Testis (tissue), 2 donors: Measurements from ENCODE around the gene MAPKAP1.

ENCODE experiments used
- POLR2A ChIP-seq: fragments of 450-650 bp; IDR thresholded peaks from one replicate; pipeline ENCODE4 v1.6.1; 2017; ENCODE audit warnings: antibody characterized with exemption, mild to moderate bottlenecking, moderate library complexity
- TF ChIP-seq, protein P1 (sequence below), 3 experiments: fragments of 450-650 bp in 2 of 3; fragments of 200-600 bp in 1 of 3; sonication (generic) in 1 of 3; IDR thresholded peaks; one replicate each; pipeline ENCODE4 v1.5.1; 2016 to 2019; ENCODE audit warnings: antibody characterized with exemption in 3 of 3, mild to moderate bottlenecking in 2 of 3, moderate library complexity in 1 of 3

DNA sequence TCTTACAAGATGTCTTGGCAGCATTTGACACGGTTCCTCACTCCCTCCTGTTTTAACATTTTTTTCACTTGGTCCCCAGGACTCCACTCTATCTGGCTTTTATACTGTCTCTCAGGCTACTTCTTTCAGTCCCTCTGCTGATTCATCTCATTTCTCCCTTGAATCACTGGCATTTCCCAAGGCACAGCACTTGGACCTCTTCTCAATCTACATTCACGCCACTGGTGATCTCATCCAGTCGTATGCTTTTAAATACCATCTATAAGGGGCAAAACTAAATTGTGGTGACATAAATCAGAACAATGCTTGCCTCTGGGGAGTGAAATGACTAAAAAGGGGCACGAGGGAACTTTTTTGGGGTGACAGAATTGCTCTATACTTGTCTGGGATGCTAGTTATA lies 47.1 kb downstream of the MAPKAP1 start:
- TF ChIP-seq, protein P1, sequence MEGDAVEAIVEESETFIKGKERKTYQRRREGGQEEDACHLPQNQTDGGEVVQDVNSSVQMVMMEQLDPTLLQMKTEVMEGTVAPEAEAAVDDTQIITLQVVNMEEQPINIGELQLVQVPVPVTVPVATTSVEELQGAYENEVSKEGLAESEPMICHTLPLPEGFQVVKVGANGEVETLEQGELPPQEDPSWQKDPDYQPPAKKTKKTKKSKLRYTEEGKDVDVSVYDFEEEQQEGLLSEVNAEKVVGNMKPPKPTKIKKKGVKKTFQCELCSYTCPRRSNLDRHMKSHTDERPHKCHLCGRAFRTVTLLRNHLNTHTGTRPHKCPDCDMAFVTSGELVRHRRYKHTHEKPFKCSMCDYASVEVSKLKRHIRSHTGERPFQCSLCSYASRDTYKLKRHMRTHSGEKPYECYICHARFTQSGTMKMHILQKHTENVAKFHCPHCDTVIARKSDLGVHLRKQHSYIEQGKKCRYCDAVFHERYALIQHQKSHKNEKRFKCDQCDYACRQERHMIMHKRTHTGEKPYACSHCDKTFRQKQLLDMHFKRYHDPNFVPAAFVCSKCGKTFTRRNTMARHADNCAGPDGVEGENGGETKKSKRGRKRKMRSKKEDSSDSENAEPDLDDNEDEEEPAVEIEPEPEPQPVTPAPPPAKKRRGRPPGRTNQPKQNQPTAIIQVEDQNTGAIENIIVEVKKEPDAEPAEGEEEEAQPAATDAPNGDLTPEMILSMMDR (IDR thresholded peaks at IDR 0.05): no peak
- TF ChIP-seq POLR2A: no peak
